C4-2B (cell line): ENCODE data around the gene CISTR.

Experiments used
- CTCF ChIP-seq: fragments of 450-650 bp; conservative IDR thresholded peaks from 2 replicates; pipeline ENCODE4 v1.5.1; 2017; ENCODE audit warnings: mild to moderate bottlenecking
- ZFX ChIP-seq: fragments of 450-650 bp; IDR thresholded peaks from 2 replicates; pipeline ENCODE4 v1.6.1; 2017

DNA sequence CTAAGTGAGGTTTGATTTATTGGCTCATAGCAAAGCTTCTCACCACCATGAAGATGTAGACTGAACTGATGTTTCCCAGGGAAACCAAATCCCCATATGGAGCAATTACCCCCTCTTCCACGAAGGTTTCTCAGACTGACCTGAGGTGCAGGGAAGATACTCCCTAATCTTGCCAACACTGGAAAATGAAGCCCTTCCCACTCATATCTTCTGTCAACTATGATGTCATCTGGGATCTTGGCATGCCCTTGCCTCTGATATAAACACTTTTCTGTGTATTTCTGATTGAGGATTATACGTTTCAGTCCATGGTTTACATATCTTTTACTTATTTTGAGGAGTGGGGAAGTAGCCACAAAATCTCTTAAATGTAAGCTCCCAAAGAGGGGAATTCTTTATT, 14.1 kb upstream of the CISTR start:
- TF ChIP-seq CTCF (no peak), ZFX (no peak)
